ENCODE data around the gene UCHL1.

UCHL1 gene

GRCh38 chr4:41256740-41257256 lies at the start of gene UCHL1:
TSS of gene UCHL1 (plus strand) at chr4:41256928. CDS start at chr4:41256977, 49 bp downstream.
- DNase-seq (ENCODE audit: low read depth in 2 of 2, low spot score in 1 of 2): no peak

- DNase-seq (ENCODE audit: low read depth in 2 of 2, low spot score in 1 of 2): no peak
These were observed 49.4 kb upstream of the UCHL1 start for GRCh38 chr4:41207291-41207831.

GRCh38 chr4:41209187-41209586 lies 47.5 kb upstream of the UCHL1 start:
- no peak for DNase-seq (ENCODE audit: low read depth in 2 of 2, low spot score in 1 of 2)

GRCh38 chr4:41209901-41210300 lies 46.8 kb upstream of the UCHL1 start:
- DNase-seq (ENCODE audit: low read depth in 2 of 2, low spot score in 1 of 2): no peak

GRCh38 chr4:41211951-41212615 lies 44.6 kb upstream of the UCHL1 start:
- DNase-seq (ENCODE audit: low read depth in 2 of 2, low spot score in 1 of 2): no peak

- DNase-seq (ENCODE audit: low read depth in 2 of 2, low spot score in 1 of 2): no peak
These were observed 44.0 kb upstream of the UCHL1 start for GRCh38 chr4:41212616-41213203.

- DNase-seq (ENCODE audit: low read depth in 2 of 2, low spot score in 1 of 2): no peak
These were observed 43.0 kb upstream of the UCHL1 start for GRCh38 chr4:41213625-41214135.

- DNase-seq (ENCODE audit: low read depth in 2 of 2, low spot score in 1 of 2): no peak
These were observed 42.4 kb upstream of the UCHL1 start, which contains the start of gene APBB2 for GRCh38 chr4:41214136-41214824. TSS of gene APBB2 (minus strand) at chr4:41214542. CDS start at chr4:41033254, 181,288 bp downstream.

- no peak for DNase-seq (ENCODE audit: low read depth in 2 of 2, low spot score in 1 of 2)
These were observed 41.9 kb upstream of the UCHL1 start for GRCh38 chr4:41214825-41215146.

- DNase-seq (ENCODE audit: low read depth in 2 of 2, low spot score in 1 of 2): no peak
These were observed 41.6 kb upstream of the UCHL1 start for GRCh38 chr4:41215155-41215554.

GRCh38 chr4:41215969-41216293 lies 40.8 kb upstream of the UCHL1 start:
- no peak for DNase-seq (ENCODE audit: low read depth in 2 of 2, low spot score in 1 of 2)

- no peak for DNase-seq (ENCODE audit: low read depth in 2 of 2, low spot score in 1 of 2)
These were observed 40.3 kb upstream of the UCHL1 start for GRCh38 chr4:41216294-41217019.

- DNase-seq (ENCODE audit: low read depth in 2 of 2, low spot score in 1 of 2): no peak
These were observed 39.8 kb upstream of the UCHL1 start for GRCh38 chr4:41217020-41217333.

- no peak for DNase-seq (ENCODE audit: low read depth in 2 of 2, low spot score in 1 of 2)
These were observed 39.4 kb upstream of the UCHL1 start for GRCh38 chr4:41217374-41217773.

- no peak for DNase-seq (ENCODE audit: low read depth in 2 of 2, low spot score in 1 of 2)
These were observed 38.0 kb upstream of the UCHL1 start for GRCh38 chr4:41218703-41219102.

- no peak for DNase-seq (ENCODE audit: low read depth in 2 of 2, low spot score in 1 of 2)
These were observed 37.2 kb upstream of the UCHL1 start for GRCh38 chr4:41219421-41219950.

GRCh38 chr4:41221850-41222645 lies 34.7 kb upstream of the UCHL1 start:
- DNase-seq (ENCODE audit: low read depth in 2 of 2, low spot score in 1 of 2): no peak

- no peak for DNase-seq (ENCODE audit: low read depth in 2 of 2, low spot score in 1 of 2)
These were observed 28.8 kb upstream of the UCHL1 start for GRCh38 chr4:41227902-41228301.

- DNase-seq (ENCODE audit: low read depth in 2 of 2, low spot score in 1 of 2): no peak
These were observed 24.3 kb upstream of the UCHL1 start for GRCh38 chr4:41232406-41232805.

GRCh38 chr4:41232856-41233255 lies 23.9 kb upstream of the UCHL1 start:
- DNase-seq (ENCODE audit: low read depth in 2 of 2, low spot score in 1 of 2): no peak
